HepG2 (cell line): ENCODE data around the gene MAN1C1. TPM values are rescaled to one million over a fixed set of nuclear protein-coding genes. Genes with fewer than 3 reads are reported as not detected.

ENCODE experiments used
- ATAC-seq: fragments of 200-7000 bp; cut with Tn5 transposase; 3 replicates; pipeline ENCODE4 v1.9.1; 2020; ENCODE audit warnings: mild to moderate bottlenecking, moderate library complexity
- BruUV-seq: library from RNA; stranded (reverse); fragments of 400-500 nt; replicated peaks from 2 replicates; lab custom pipeline; 2021; lab: Mats Ljungman, UMichigan
- CTCF ChIA-PET: fragments of 300-600 bp; formaldehyde crosslinking; extraction: SDS; loops from one replicate; lab custom pipeline; 2021; ENCODE audit warnings: low total read pairs, inconsistent platforms, low intra/inter-chr PET ratio; lab: Yijun Ruan, JAX
- POLR2A ChIA-PET: fragments of 350-600 bp; sonication (Branson Sonifier 250); formaldehyde crosslinking; loops from one replicate; lab custom pipeline; 2020; ENCODE audit warnings: antibody characterized with exemption, inconsistent platforms; lab: Yijun Ruan, JAX
- DNase-seq: peaks from one replicate; pipeline ENCODE4 v3.0.0-alpha.2; 2015; ENCODE audit warnings: low spot score
- FAIRE-seq: peaks from 3 replicates; lab custom pipeline; 2011; peaks lifted over from hg19 to GRCh38; lab: Jason Lieb, UNC
- H2AFZ ChIP-seq: one replicate; pipeline ENCODE4 v1.6.1; 2011; ENCODE audit warnings: low read length, inconsistent platforms
- H3K27ac ChIP-seq: fragments of 300-600 bp; 3 replicates; pipeline ENCODE4 v1.8.0; 2011; ENCODE audit warnings: mixed run types, mild to moderate bottlenecking, mixed read lengths, low read length, inconsistent platforms; ENCODE audit not compliant: insufficient read depth; ENCODE audit errors: extremely low read length
- H3K27me3 ChIP-seq, 2 experiments: fragments of 200-600 bp in 1 of 2; 2 replicates in 1 of 2; 3 replicates in 1 of 2; pipeline versions ENCODE4 v1.6.0 to v1.8.0; 2011; ENCODE audit warnings: low read length in 2 of 2, mild to moderate bottlenecking in 2 of 2, moderate library complexity in 2 of 2, inconsistent platforms in 1 of 2; ENCODE audit not compliant: insufficient read depth in 2 of 2, control insufficient read depth in 1 of 2
- H3K36me3 ChIP-seq, 2 experiments: fragments of 200-600 bp in 1 of 2; replicated peaks in 1 of 2; 2 replicates in 1 of 2; 3 replicates in 1 of 2; pipeline versions ENCODE4 v1.5.1 to v1.8.0; 2011; ENCODE audit warnings: low read length in 2 of 2, inconsistent platforms in 1 of 2; ENCODE audit not compliant: insufficient read depth in 2 of 2, control insufficient read depth in 1 of 2
- H3K4me1 ChIP-seq: 2 replicates; pipeline ENCODE4 v1.5.1; 2012; ENCODE audit warnings: low read length, inconsistent platforms; ENCODE audit not compliant: insufficient read depth
- H3K4me2 ChIP-seq: 2 replicates; pipeline ENCODE4 v1.6.0; 2011; ENCODE audit warnings: low read depth, low read length, inconsistent platforms
- H3K4me3 ChIP-seq, 3 experiments: fragments of 200-600 bp in 1 of 3; sonication (generic), shearing (Covaris generic) in 1 of 3; replicated peaks in 1 of 3; 2 replicates each; pipeline ENCODE4 v1.5.1; 2011 to 2016; ENCODE audit warnings: low read length in 3 of 3, inconsistent platforms in 2 of 3, low read depth in 2 of 3, mild to moderate bottlenecking in 2 of 3, control low read depth in 1 of 3, mixed read lengths in 1 of 3; ENCODE audit not compliant: insufficient read depth in 1 of 3
- H3K79me2 ChIP-seq: one replicate; pipeline ENCODE4 v1.6.1; 2011; ENCODE audit warnings: low read length, inconsistent platforms; ENCODE audit not compliant: insufficient read depth
- H3K9ac ChIP-seq: 2 replicates; pipeline ENCODE4 v1.6.0; 2011; ENCODE audit warnings: mild to moderate bottlenecking, low read depth, low read length, inconsistent platforms; ENCODE audit not compliant: insufficient read depth
- H3K9me3 ChIP-seq: 2 replicates; pipeline ENCODE4 v1.5.1; 2012; ENCODE audit warnings: mild to moderate bottlenecking, low read length
- H4K20me1 ChIP-seq: 2 replicates; pipeline ENCODE4 v1.6.0; 2011; ENCODE audit warnings: inconsistent platforms, mild to moderate bottlenecking, low read length, moderate library complexity; ENCODE audit not compliant: insufficient read depth
- CHD4 ChIP-seq: fragments of 200-600 bp; sonication (generic); IDR thresholded peaks from 2 replicates; pipeline ENCODE4 v1.7.0; 2017; ENCODE audit warnings: mild to moderate bottlenecking, low read length, borderline replicate concordance
- HDAC1 ChIP-seq: sonication (generic); formaldehyde crosslinking; IDR thresholded peaks from 2 replicates; pipeline ENCODE4 v1.5.1; 2020; ENCODE audit warnings: mild to moderate bottlenecking, missing genetic modification reagents
- KLF13 ChIP-seq: sonication (generic); formaldehyde crosslinking; IDR thresholded peaks from 2 replicates; pipeline ENCODE4 v1.4.0; 2020; ENCODE audit warnings: mild to moderate bottlenecking, missing genetic modification reagents
- RARA ChIP-seq: IDR thresholded peaks from 2 replicates; pipeline ENCODE4 v1.6.1; 2016; ENCODE audit warnings: missing genetic modification reagents, missing compliant biosample characterization
- SIX1 ChIP-seq: sonication (generic); formaldehyde crosslinking; IDR thresholded peaks from 2 replicates; pipeline ENCODE4 v1.4.0; 2020; ENCODE audit warnings: missing genetic modification reagents, borderline replicate concordance
- ZNF543 ChIP-seq: sonication (generic); formaldehyde crosslinking; IDR thresholded peaks from 2 replicates; pipeline ENCODE4 v1.4.0; 2020; ENCODE audit warnings: mild to moderate bottlenecking, missing genetic modification reagents
- ZSCAN30 ChIP-seq: sonication (generic); formaldehyde crosslinking; IDR thresholded peaks from 2 replicates; pipeline ENCODE4 v1.5.0; 2020; ENCODE audit warnings: mild to moderate bottlenecking, missing genetic modification reagents
- ZSCAN9 ChIP-seq: IDR thresholded peaks from 2 replicates; pipeline ENCODE4 v1.6.1; 2016; ENCODE audit warnings: borderline replicate concordance
- WGBS: methylation state at CpG from one replicate; pipeline ENCODE4 v1.1.6; 2017; ENCODE audit warnings: low lambda C conversion rate; 5-methylcytosine and 5-hydroxymethylcytosine counted together
- in situ Hi-C: cut with HindIII; loops from 2 replicates; pipeline ENCODE4 v1.10.0; 2017; ENCODE audit warnings: low pct_unique_long_range_greater_than_20kb; ENCODE audit not compliant: extremely low pct_ligation_motif_present
- intact Hi-C: fragments of 100-400 bp; cut with micrococcal nuclease; formaldehyde crosslinking; loops from one replicate; pipeline ENCODE4 v1.10.0; 2022; ENCODE audit not compliant: unreplicated experiment
- polyA plus RNA-seq, 8 experiments: library from polyadenylated mRNA; depleted of rRNA in 3 of 8; stranded (reverse) in 7 of 8; unstranded in 1 of 8; fragments of >200 nt; fragmentation: Illumina TruSeq in 4 of 8; extraction: Trizol in 4 of 8; gene quantifications; 2 replicates each; pipeline versions ENCODE4 v1.2.1 to v1.2.3, GENCODE V29; 2011 to 2016; ENCODE audit warnings: low read depth in 4 of 8, missing spikeins in 1 of 8, mixed read lengths in 1 of 8; ENCODE audit not compliant: insufficient read depth in 1 of 8
- total RNA-seq, 5 experiments: library from RNA; depleted of rRNA; stranded (reverse); fragments of >200 nt; fragmentation: Illumina TruSeq; extraction: Trizol; gene quantifications; 2 replicates each; pipeline ENCODE4 v1.2.3, GENCODE V29; 2016; ENCODE audit warnings: low read depth in 1 of 5
- TF ChIP-seq, protein P1 (sequence below): IDR thresholded peaks from 2 replicates; pipeline ENCODE4 v1.6.1; 2016; ENCODE audit warnings: missing compliant biosample characterization, missing genetic modification reagents, borderline replicate concordance
- TF ChIP-seq, protein P2 (sequence below): IDR thresholded peaks from 2 replicates; pipeline ENCODE4 v1.6.1; 2016; ENCODE audit warnings: missing genetic modification reagents, missing compliant biosample characterization
- TF ChIP-seq, protein P3 (sequence below), 2 experiments: sonication (generic) in 1 of 2; formaldehyde crosslinking in 1 of 2; IDR thresholded peaks; 2 replicates each; pipeline versions ENCODE4 v1.4.0 to v1.6.1; 2016 to 2020; ENCODE audit warnings: borderline replicate concordance in 1 of 2, low read depth in 1 of 2, mild to moderate bottlenecking in 1 of 2, missing genetic modification reagents in 1 of 2
- TF ChIP-seq, protein P4 (sequence below): sonication (generic); formaldehyde crosslinking; IDR thresholded peaks from 2 replicates; pipeline ENCODE4 v1.5.0; 2020; ENCODE audit warnings: missing genetic modification reagents, mild to moderate bottlenecking, borderline replicate concordance
- TF ChIP-seq, protein P5 (sequence below): sonication (generic); formaldehyde crosslinking; IDR thresholded peaks from 2 replicates; pipeline ENCODE4 v1.5.0; 2020; ENCODE audit warnings: missing genetic modification reagents

Gene MAN1C1
- total and polyA plus RNA-seq, 2 of the 13 experiments (the other 11 are each of a cell fraction or from before 2014, with no cell fraction given), result 0.18 to 0.49 TPM

DNA sequence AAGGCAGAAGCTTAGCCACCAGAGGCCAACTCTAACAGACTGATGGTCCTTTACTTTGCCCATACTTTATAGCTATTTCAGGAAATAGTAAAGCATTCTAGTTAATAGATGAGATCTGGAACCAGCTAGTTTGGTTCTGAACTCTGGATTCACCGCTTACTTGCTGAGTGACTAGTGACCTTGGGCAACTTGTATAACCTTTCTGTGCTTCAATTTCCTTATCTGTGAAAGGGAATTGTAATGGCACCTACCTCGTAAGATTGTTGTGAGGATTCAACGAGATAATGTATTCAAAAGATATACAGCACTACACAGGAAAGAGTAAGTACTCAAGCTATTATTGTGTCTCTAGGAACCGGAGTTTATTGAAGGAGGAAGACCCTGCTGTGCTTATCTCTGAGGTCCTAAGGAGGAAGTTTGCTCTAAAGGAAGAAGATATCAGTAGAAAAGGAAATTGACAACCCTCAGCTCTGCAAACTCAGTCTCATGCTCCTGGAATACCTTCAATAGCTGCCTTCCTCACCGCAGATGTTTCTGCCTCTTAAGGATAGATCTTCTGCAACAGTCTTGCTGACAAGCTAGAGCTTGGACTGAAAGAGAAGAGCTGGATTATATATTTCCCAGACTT is 215.1 kb downstream of the MAN1C1 start:
- TF ChIP-seq, protein P1, sequence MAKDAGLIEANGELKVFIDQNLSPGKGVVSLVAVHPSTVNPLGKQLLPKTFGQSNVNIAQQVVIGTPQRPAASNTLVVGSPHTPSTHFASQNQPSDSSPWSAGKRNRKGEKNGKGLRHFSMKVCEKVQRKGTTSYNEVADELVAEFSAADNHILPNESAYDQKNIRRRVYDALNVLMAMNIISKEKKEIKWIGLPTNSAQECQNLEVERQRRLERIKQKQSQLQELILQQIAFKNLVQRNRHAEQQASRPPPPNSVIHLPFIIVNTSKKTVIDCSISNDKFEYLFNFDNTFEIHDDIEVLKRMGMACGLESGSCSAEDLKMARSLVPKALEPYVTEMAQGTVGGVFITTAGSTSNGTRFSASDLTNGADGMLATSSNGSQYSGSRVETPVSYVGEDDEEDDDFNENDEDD (CRISPR knock-in tag), result no peak
- TF ChIP-seq ZNF543 (CRISPR knock-in tag) (no peak), RARA (no peak), SIX1 (no peak), ZSCAN30 (no peak), HDAC1 (CRISPR knock-in tag) (no peak), CHD4 (no peak), KLF13 (CRISPR knock-in tag) (no peak), ZSCAN9 (no peak)
- TF ChIP-seq, protein P2, sequence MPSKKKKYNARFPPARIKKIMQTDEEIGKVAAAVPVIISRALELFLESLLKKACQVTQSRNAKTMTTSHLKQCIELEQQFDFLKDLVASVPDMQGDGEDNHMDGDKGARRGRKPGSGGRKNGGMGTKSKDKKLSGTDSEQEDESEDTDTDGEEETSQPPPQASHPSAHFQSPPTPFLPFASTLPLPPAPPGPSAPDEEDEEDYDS (CRISPR knock-in tag), result no peak
- TF ChIP-seq, protein P3, sequence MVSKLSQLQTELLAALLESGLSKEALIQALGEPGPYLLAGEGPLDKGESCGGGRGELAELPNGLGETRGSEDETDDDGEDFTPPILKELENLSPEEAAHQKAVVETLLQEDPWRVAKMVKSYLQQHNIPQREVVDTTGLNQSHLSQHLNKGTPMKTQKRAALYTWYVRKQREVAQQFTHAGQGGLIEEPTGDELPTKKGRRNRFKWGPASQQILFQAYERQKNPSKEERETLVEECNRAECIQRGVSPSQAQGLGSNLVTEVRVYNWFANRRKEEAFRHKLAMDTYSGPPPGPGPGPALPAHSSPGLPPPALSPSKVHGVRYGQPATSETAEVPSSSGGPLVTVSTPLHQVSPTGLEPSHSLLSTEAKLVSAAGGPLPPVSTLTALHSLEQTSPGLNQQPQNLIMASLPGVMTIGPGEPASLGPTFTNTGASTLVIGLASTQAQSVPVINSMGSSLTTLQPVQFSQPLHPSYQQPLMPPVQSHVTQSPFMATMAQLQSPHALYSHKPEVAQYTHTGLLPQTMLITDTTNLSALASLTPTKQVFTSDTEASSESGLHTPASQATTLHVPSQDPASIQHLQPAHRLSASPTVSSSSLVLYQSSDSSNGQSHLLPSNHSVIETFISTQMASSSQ (IDR thresholded peaks at IDR 0.05; ENCODE audit: low read depth), result no peak
- TF ChIP-seq, protein P3 (CRISPR knock-in tag; IDR thresholded peaks at IDR 0.05; ENCODE audit: borderline replicate concordance), result no peak
- TF ChIP-seq, protein P4, sequence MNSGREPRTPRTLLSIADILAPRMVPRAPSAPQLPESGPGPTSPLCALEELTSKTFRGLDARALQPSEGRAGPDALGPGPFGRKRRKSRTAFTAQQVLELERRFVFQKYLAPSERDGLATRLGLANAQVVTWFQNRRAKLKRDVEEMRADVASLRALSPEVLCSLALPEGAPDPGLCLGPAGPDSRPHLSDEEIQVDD, result no peak
- TF ChIP-seq, protein P5, sequence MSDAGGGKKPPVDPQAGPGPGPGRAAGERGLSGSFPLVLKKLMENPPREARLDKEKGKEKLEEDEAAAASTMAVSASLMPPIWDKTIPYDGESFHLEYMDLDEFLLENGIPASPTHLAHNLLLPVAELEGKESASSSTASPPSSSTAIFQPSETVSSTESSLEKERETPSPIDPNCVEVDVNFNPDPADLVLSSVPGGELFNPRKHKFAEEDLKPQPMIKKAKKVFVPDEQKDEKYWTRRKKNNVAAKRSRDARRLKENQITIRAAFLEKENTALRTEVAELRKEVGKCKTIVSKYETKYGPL, result no peak
- no peaks in the 10 kb centered on the region for H3K79me2 ChIP-seq
- no TSS peak for BruUV-seq
- no peaks in the 10 kb centered on the region for H4K20me1 ChIP-seq
- no peak overlapping the region for H3K27ac ChIP-seq
- H3K27me3 ChIP-seq, result no peaks in the 10 kb centered on the region
- intact Hi-C loops, result no loop called here
- peaks cover 33 to 82% of the 10 kb centered on the region in 2 experiments for H3K36me3 ChIP-seq
- H3K9me3 ChIP-seq, result no peaks in the 10 kb centered on the region
- DNase-seq, result no peak
- in situ Hi-C loops, result no loop called here
- no peaks in the 10 kb centered on the region for H3K4me1 ChIP-seq
- FAIRE-seq, result no peak
- H2AFZ ChIP-seq, result no peak overlapping the region
- WGBS, result 75% methylated on average over 5 of the region's 5 CpGs
- H3K4me3 ChIP-seq, result no peak overlapping the region
- no peak overlapping the region for H3K4me2 ChIP-seq
- ChIA-PET POLR2A (interaction anchor here (1.1 kb wide), 1 partner anchor 166 kb away, joined by 3 read pairs; the partner anchor contains the start of gene PAFAH2), CTCF (no interaction called here)
- H3K9ac ChIP-seq, result no peak overlapping the region
- ATAC-seq, result no peak
